Endothelial cell of umbilical vein (primary cell): ENCODE results near the gene ABCF1. TPM values are rescaled to one million over a fixed set of nuclear protein-coding genes. Genes with fewer than 3 reads are reported as not detected.
A peak's percentile ranks its signal among the peaks of the same experiment; 100 is the strongest.

Experiments used
- BruUV-seq: library from RNA; stranded (reverse); fragments of 400-500 nt; replicated peaks from 2 replicates; lab custom pipeline; 2021; lab: Mats Ljungman, UMichigan
- CTCF ChIA-PET: fragments of 300-600, 350-600 bp; sonication (Branson Sonifier 250); formaldehyde crosslinking; loops from one replicate; lab custom pipeline; 2021; ENCODE audit warnings: antibody characterized with exemption, inconsistent platforms; lab: Charles Lee
- POLR2A ChIA-PET: fragments of 300-600, 350-600 bp; sonication (Branson Sonifier 250); formaldehyde crosslinking; loops from one replicate; lab custom pipeline; 2021; ENCODE audit warnings: antibody characterized with exemption, inconsistent platforms; lab: Charles Lee
- DNase-seq: peaks from one replicate; pipeline ENCODE4 v3.0.0-alpha.2; 2011; ENCODE audit warnings: low read depth, low spot score
- FAIRE-seq: peaks from 2 replicates; lab custom pipeline; 2011; peaks lifted over from hg19 to GRCh38; lab: Jason Lieb, UNC
- H2AFZ ChIP-seq: 2 replicates; pipeline ENCODE4 v1.6.0; 2012; ENCODE audit warnings: low read depth, low read length, control low read depth, inconsistent platforms
- H3K27ac ChIP-seq: 2 replicates; pipeline ENCODE4 v1.5.1; 2011; ENCODE audit warnings: low read depth, mild to moderate bottlenecking, control low read depth, low read length, moderate library complexity; ENCODE audit not compliant: insufficient read depth
- H3K27me3 ChIP-seq, 2 experiments: 2 replicates each; pipeline versions ENCODE4 v1.6.0 to v1.6.1; 2011; ENCODE audit warnings: low read length in 2 of 2, mixed read lengths in 1 of 2; ENCODE audit not compliant: control insufficient read depth in 2 of 2, insufficient read depth in 2 of 2
- H3K36me3 ChIP-seq, 2 experiments: 2 replicates in 1 of 2; 3 replicates in 1 of 2; pipeline ENCODE4 v1.5.1; 2011; ENCODE audit warnings: low read length in 2 of 2, mild to moderate bottlenecking in 1 of 2, moderate library complexity in 1 of 2; ENCODE audit not compliant: control insufficient read depth in 2 of 2, insufficient read depth in 2 of 2; ENCODE audit errors: extremely low read depth in 1 of 2
- H3K4me1 ChIP-seq: 3 replicates; pipeline ENCODE4 v1.5.1; 2011; ENCODE audit warnings: mild to moderate bottlenecking, low read length; ENCODE audit not compliant: control insufficient read depth, insufficient read depth; ENCODE audit errors: extremely low read depth
- H3K4me2 ChIP-seq: 2 replicates; pipeline ENCODE4 v1.6.1; 2011; ENCODE audit warnings: low read length, control low read depth, mixed read lengths; ENCODE audit not compliant: insufficient read depth
- H3K4me3 ChIP-seq, 3 experiments: fragments of 200-600 bp in 1 of 3; sonication (generic), shearing (Covaris generic) in 1 of 3; replicated peaks in 1 of 3; 2 replicates each; pipeline ENCODE4 v1.5.1; 2011 to 2016; ENCODE audit warnings: control low read depth in 3 of 3, low read length in 3 of 3, mild to moderate bottlenecking in 2 of 3, inconsistent platforms in 1 of 3, low read depth in 1 of 3, moderate library complexity in 1 of 3; ENCODE audit not compliant: insufficient read depth in 1 of 3
- H3K79me2 ChIP-seq: 2 replicates; pipeline ENCODE4 v1.6.0; 2012; ENCODE audit warnings: low read length, inconsistent platforms; ENCODE audit not compliant: control insufficient read depth, insufficient read depth
- H3K9ac ChIP-seq: replicated peaks from 2 replicates; pipeline ENCODE3; 2011; ENCODE audit warnings: low read length, control low read depth; ENCODE audit not compliant: insufficient read depth; ENCODE audit errors: extremely low read depth
- H3K9me1 ChIP-seq: replicated peaks from 3 replicates; pipeline ENCODE4 v1.6.0; 2011; ENCODE audit warnings: mild to moderate bottlenecking, low read length; ENCODE audit not compliant: control insufficient read depth, insufficient read depth; ENCODE audit errors: extremely low read depth
- H3K9me3 ChIP-seq: replicated peaks from 2 replicates; pipeline ENCODE4 v1.5.1; 2012; ENCODE audit warnings: low read length, inconsistent platforms; ENCODE audit not compliant: control insufficient read depth, insufficient read depth
- H4K20me1 ChIP-seq: replicated peaks from 2 replicates; pipeline ENCODE3; 2011; ENCODE audit warnings: mild to moderate bottlenecking, low read length; ENCODE audit not compliant: control insufficient read depth, insufficient read depth; ENCODE audit errors: extremely low read depth
- EZH2 ChIP-seq: IDR thresholded peaks from 2 replicates; pipeline ENCODE4 v1.6.1; 2012; ENCODE audit warnings: borderline replicate concordance, low read depth, mild to moderate bottlenecking, moderate library complexity, low read length, inconsistent platforms; ENCODE audit not compliant: severe bottlenecking
- FOS ChIP-seq: IDR thresholded peaks from 2 replicates; pipeline ENCODE4 v1.6.1; 2011; ENCODE audit warnings: mild to moderate bottlenecking, low read length, moderate library complexity, borderline replicate concordance; ENCODE audit not compliant: insufficient read depth
- GATA2 ChIP-seq: IDR thresholded peaks from 2 replicates; pipeline ENCODE4 v1.7.0; 2011; ENCODE audit warnings: low read depth, mild to moderate bottlenecking, moderate library complexity, mixed read lengths, low read length; ENCODE audit not compliant: insufficient read length, insufficient read depth
- JUN ChIP-seq: IDR thresholded peaks from 2 replicates; pipeline ENCODE4 v1.6.1; 2011; ENCODE audit warnings: borderline replicate concordance, low read depth; ENCODE audit not compliant: insufficient read length, insufficient read depth
- MYC ChIP-seq: IDR thresholded peaks from one replicate; pipeline ENCODE4 v1.6.1; 2011; ENCODE audit warnings: mild to moderate bottlenecking, low read depth, low read length
- POLR2A ChIP-seq: IDR thresholded peaks from 2 replicates; pipeline ENCODE4 v1.6.1; 2012; ENCODE audit warnings: low read depth, mild to moderate bottlenecking, control low read depth, low read length
- POLR2AphosphoS5 ChIP-seq: IDR thresholded peaks from 2 replicates; pipeline ENCODE4 v1.6.1; 2012; ENCODE audit warnings: low read depth, mild to moderate bottlenecking, control low read depth, low read length, moderate library complexity; ENCODE audit not compliant: insufficient read depth
- dilution Hi-C: fragments of 300-500 bp; cut with MboI; formaldehyde crosslinking; loops from one replicate; pipeline ENCODE4 v1.15.0; 2019; ENCODE audit warnings: low sequenced_read_pairs; ENCODE audit not compliant: extremely low pct_ligation_motif_present
- intact Hi-C: fragments of 100-400 bp; cut with micrococcal nuclease; formaldehyde crosslinking; loops from one replicate; pipeline ENCODE4 v1.10.0; 2022
- polyA plus RNA-seq, 4 experiments: library from polyadenylated mRNA; depleted of rRNA in 3 of 4; stranded (reverse) in 3 of 4; unstranded in 1 of 4; fragments of >200 nt; gene quantifications; 2 replicates each; pipeline versions ENCODE4 v1.2.1 to v1.2.3, GENCODE V29; 2011 to 2012; ENCODE audit warnings: missing spikeins in 1 of 4
- total RNA-seq: library from RNA; stranded (reverse); gene quantifications from 2 replicates; pipeline ENCODE4 v1.2.3, GENCODE V29; 2021
- TF ChIP-seq, protein P1 (sequence below): IDR thresholded peaks from 2 replicates; pipeline ENCODE4 v1.6.1; 2011; ENCODE audit not compliant: insufficient read depth, insufficient read length
- TF ChIP-seq, protein P2 (sequence below), 2 donors: IDR thresholded peaks; 1 replicate in 1 of 2; 2 replicates in 1 of 2; pipeline ENCODE4 v1.5.1; 2011; ENCODE audit warnings: low read length in 2 of 2, mild to moderate bottlenecking in 2 of 2, moderate library complexity in 2 of 2, control low read depth in 1 of 2, inconsistent platforms in 1 of 2, low read depth in 1 of 2; ENCODE audit not compliant: insufficient read depth in 1 of 2; ENCODE audit errors: extremely low read depth in 1 of 2

The ABCF1 gene
- total and polyA plus RNA-seq, 2 donors (not counting 3 experiments of a cell fraction or from before 2014, with no cell fraction given) = 34.0 to 60.3 TPM

DNA sequence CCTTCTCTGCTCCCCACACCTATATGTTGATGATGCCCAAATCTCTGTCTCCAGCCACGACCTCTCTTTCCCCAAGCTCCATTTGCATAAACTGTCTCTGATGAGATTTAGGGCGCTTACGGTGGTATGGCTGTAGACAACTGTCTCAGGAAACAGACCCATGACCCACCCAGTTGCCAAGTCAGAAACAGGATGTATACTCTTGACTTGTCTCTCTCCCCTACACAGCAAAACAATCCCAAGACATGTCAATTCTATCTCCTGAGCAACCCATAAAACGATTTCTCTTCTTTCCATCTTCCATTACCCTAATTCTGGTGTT lies 28.9 kb upstream of the ABCF1 start:
- Histone ChIP-seq H3K9ac (peak overlapping the region; percentile 34), H3K4me2 (peak overlapping the region; percentile 92), H3K9me3 (no peaks in the 10 kb centered on the region), H3K36me3 (peaks cover 0 to 5% of the 10 kb centered on the region in 2 experiments), H3K79me2 (no peaks in the 10 kb centered on the region), H2AFZ (peak overlapping the region; percentile 78), H3K4me3 (peak overlapping the region in 1 of 3 experiments; percentile 47), H3K27ac (peak overlapping the region; percentile 81), H3K4me1 (peaks cover 29% of the 10 kb centered on the region), H3K27me3 (no peaks in the 10 kb centered on the region), H3K9me1 (no peaks in the 10 kb centered on the region), H4K20me1 (no peaks in the 10 kb centered on the region)
- FAIRE-seq (no peak), DNase-seq (peak; percentile 36)
- intact Hi-C loops = loop anchor here (5.0 kb wide), 3 partner anchors 130 to 545 kb away; partner anchors contain the start of gene DHX16
- dilution Hi-C loops = no loop called here
- TF ChIP-seq MYC (no peak), POLR2A (no peak), EZH2 (no peak), POLR2AphosphoS5 (no peak), GATA2 (no peak), FOS (no peak), JUN (no peak)
- TF ChIP-seq, protein P1, sequence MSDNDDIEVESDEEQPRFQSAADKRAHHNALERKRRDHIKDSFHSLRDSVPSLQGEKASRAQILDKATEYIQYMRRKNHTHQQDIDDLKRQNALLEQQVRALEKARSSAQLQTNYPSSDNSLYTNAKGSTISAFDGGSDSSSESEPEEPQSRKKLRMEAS = no peak
- TF ChIP-seq, protein P2, sequence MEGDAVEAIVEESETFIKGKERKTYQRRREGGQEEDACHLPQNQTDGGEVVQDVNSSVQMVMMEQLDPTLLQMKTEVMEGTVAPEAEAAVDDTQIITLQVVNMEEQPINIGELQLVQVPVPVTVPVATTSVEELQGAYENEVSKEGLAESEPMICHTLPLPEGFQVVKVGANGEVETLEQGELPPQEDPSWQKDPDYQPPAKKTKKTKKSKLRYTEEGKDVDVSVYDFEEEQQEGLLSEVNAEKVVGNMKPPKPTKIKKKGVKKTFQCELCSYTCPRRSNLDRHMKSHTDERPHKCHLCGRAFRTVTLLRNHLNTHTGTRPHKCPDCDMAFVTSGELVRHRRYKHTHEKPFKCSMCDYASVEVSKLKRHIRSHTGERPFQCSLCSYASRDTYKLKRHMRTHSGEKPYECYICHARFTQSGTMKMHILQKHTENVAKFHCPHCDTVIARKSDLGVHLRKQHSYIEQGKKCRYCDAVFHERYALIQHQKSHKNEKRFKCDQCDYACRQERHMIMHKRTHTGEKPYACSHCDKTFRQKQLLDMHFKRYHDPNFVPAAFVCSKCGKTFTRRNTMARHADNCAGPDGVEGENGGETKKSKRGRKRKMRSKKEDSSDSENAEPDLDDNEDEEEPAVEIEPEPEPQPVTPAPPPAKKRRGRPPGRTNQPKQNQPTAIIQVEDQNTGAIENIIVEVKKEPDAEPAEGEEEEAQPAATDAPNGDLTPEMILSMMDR (IDR thresholded peaks at IDR 0.05; ENCODE audit: extremely low read depth in 1 of 2, insufficient read depth in 1 of 2, low read depth in 1 of 2, low read length in 2 of 2) = no peak
- POLR2A ChIA-PET = interaction anchor here (0.6 to 2.5 kb wide), 3 partner anchors 10 to 52 kb away, joined by 3 to 9 read pairs (median 5); no protein-coding TSS in a partner anchor
- CTCF ChIA-PET = interaction anchor here (1.0 to 13.7 kb wide), 22 partner anchors 9 to 189 kb away, joined by 3 to 522 read pairs (median 12); partner anchors contain the start of genes ABCF1, DHX16, GNL1 and PRR3
- no TSS peak for BruUV-seq
